ENCODE results near the gene MSANTD2. TPM values are rescaled to one million over a fixed set of nuclear protein-coding genes. Genes with fewer than 3 reads are reported as not detected.

The MSANTD2 gene
- 18.9 TPM for total RNA-seq

GRCh38 chr11:124800226-124800929, at the start of gene MSANTD2:
TSS of gene MSANTD2 (minus strand) at chr11:124800406. CDS start at chr11:124800380, 26 bp downstream.
- DNase-seq, result peak; percentile 86

- DNase-seq, result no peak
These were observed 46.0 kb upstream of the MSANTD2 start for GRCh38 chr11:124846070-124846673.

DNA sequence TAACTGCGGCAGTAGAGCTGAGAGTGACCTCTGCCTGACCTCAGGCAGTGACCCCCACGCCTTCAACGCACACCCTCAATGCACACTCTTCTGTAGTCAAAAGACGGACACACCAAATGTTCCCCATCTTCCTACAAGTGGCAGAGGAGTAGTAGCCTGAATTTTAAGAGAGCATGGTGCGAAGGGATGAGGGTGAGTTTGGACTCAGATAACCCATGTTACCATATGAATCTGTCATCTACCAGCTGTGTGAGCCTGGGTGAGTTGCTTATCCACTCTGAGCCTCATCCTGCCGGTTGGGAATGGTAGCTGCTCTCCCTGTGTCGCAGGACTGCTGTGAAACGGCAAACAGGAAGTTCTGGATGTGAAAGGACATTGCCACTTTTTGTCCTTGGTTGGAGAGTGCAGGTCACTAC, 44.5 kb upstream of the MSANTD2 start:
- no peak for DNase-seq

DNA sequence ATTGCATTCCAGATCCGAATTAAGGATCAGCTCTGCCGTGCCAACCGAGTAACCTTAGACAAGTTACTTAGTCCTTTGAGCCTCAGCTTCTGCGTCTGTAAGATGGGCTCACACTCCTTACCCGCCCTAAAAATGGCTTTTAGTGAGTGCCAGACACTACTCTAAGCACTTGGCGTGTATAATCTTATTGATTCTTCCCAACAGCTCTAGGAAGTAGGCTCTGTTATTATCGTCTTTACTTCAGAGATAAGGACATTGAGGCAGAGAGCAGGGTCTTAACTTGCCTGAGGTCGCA, 43.4 kb upstream of the MSANTD2 start:
- DNase-seq, result no peak

DNA sequence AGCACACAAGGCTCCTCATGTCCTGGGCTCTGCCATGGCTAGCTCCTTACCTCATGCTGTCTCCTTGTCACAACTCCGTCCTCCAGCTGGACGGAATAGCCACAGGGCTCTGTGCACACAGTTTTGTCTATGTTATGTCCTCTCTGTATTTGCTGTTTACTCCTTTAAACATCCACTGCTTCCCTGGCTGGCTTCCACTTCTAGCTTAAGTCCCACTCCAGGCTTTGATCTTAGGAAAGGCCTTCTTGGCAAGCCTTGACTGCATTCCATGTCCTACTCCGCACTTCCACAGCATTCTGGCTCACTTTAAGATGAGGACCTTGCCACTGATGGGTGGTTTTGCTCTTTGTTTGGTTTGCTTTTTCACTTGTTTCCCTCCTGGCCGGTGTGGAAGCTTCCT, 42.1 kb upstream of the MSANTD2 start:
- DNase-seq, result no peak

DNA sequence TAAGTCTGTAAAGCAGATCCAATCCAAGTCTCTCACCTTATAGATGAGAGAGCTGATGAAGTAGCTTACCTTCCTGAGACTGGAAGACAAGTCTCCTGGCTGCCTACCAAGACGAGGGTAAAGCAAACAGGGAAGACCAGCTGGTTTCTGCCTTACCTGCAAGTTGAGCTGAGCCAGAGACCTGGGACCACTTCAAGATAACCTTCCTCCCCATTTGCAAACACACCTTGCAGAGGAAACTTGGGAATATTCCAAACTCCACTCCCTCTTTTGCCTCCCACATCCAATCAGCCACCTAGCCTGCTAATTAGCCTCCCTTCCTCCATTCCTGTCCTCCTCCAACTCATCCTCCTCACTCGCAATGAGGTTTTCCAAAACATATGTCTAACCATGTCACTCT, 41.6 kb upstream of the MSANTD2 start:
- DNase-seq, result no peak

GRCh38 chr11:124841201-124841600, 41.0 kb upstream of the MSANTD2 start:
- DNase-seq, result no peak

GRCh38 chr11:124840666-124841065, 40.5 kb upstream of the MSANTD2 start:
- DNase-seq, result no peak

DNA sequence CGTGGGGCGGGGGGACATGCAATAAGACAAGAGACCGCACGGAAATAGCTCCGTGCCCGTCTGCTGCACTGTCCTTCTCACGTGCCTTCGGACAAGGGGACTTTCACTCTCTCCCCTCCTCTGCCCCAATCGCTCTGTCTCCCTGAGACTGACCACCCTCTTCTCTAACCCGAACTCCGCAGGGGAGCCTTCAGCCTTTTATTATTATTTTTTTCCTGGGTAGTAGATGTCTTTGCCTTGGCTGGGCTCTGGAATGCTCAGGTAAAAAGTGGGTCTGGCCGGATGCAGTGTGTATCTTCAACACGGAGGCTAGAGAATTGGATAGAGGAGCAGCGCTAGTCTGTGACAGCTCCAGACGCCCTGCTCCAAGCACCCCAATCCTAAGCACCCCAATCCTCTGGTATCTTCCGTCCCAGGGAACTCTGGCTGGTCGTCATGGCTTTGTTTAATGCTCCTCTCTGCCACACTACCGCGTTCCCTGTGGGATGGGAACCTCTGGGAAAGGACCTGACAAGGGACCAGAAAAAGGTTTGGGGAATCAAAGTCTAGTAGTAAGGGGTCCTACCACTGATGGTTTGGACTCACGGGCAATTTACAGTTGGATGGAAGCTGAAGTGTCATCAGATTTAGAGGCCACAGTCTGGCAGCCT, 39.9 kb upstream of the MSANTD2 start:
- no peak for DNase-seq

DNA sequence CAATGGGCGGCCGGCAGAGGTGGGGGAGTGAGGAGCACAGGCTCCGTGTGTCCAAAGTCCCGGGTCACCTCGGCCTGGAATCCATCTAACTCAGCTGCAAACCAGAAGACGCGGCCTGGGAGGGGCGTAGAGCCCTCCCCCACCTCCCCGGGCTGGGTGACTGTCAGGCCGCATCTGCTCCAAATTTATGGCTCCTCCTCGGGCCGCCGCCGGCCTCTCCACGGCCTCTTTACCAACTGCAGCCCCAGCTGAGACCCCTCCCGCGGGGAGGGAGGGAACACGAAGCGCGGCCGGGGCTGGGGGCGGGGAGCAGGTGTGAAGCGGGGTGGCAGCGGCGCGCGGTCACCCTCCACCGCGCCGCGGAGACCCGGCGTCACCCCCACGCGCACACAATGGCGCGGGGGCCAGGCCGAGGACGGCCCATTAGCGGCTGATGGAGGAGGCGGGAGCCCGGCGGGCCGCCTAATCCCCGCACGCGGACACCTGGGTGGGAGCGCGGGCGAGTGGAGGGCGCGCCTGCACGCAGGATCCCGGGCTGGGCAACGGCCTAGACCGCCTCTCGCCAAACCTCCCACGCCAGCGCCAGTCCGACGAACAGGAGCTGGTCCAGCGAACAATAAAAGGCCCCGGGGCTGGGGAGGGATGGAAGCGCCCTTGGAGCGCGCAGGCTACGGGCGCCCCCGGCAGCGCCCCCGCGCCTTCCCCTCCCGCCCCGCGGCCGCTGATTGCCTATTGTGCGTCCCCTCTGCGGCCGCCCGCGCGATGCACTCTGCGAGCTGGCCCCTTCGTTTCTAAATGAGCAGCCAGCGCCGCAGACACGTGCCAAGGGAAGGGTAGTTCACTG, 39.1 kb upstream of the MSANTD2 start:
- DNase-seq, result no peak

DNA sequence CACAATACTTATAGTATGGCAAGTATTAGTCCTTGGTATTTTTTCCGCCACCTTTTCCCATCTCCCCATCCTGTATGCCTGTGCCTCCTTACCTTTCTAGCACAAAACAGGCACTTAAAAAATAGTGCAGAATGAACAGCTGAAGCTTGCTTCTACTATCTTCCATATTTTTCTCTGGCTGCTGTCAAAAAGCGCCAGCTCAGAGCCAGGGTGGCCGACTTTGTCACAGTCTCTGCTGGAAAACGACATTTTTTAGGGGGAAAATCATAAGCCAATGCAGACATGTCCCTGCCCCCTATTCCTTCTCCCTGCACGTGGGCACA, 38.6 kb upstream of the MSANTD2 start:
- no peak for DNase-seq

DNA sequence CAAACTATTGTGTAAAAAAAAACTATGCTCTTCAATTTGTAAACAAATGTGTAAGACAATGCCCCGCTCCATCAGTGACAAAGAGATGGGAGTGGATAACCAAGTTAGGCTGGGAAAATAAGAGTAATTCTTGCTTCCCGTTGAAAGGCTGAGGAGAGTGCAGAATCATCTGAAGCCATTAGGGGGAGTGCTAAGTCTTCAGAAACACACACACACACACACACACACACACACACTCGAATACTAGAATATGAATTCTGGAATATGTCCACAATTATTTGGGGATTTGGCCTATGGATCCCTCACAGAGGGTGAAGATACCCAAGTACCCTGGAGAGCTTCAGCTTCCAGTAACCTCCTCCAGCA, 37.3 kb upstream of the MSANTD2 start:
- no peak for DNase-seq

- DNase-seq, result no peak
These were observed 35.7 kb upstream of the MSANTD2 start for GRCh38 chr11:124835918-124836317.

DNA sequence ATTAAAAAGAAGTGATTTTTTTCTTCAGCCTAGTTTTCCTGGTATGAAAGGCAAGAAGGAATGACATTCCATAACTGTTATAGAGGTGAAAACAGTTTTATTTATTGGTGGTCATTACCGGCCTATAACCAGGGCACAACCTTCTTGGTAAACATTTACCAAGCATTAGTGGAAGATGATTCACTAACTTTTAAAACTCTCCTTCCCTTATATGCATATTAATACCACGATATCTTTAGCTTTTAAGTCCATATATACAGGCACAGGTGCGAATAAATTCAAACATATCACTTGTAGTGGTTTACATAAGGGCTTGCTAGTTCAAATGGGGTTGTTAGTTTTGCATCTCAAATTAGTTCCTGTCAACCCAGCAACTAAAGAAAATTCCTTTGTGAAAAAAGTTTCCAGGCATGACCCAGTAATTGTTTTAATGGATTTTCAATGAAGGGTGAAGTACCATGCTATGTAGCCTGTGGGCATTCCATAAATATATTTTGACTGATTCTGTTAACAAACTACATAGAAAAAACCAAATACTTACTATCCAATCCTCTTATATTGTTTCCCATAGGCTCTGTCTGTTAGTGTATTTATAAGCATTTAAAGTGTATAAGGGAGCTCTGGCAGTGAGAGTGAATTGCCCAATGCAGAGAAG, 34.4 kb upstream of the MSANTD2 start:
- DNase-seq, result no peak

- no peak for DNase-seq
These were observed 32.4 kb upstream of the MSANTD2 start for GRCh38 chr11:124832571-124832970.

- no peak for DNase-seq
These were observed 31.7 kb upstream of the MSANTD2 start for GRCh38 chr11:124831897-124832296.

- DNase-seq, result no peak
These were observed 30.5 kb upstream of the MSANTD2 start for GRCh38 chr11:124830749-124831148.

DNA sequence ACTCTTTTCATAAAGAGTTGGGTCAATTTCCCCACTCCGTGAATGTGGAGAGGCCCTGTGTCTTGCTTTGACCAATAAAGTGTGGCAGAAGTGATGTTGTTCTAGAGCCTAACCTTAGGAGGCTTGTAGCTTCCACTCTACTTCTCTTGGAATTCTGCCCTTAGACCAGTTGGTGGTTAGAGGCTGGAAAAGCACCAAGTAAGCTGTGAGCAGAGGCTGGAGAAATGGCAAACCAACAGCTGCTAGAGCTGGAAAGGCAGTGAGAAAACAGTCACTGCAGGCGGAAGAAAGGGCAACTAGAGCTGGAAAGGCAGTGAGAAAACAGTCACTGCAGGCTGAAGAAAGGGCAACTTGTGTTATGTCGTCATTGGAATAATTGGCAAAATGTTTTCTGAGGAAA, 29.8 kb upstream of the MSANTD2 start:
- no peak for DNase-seq

DNA sequence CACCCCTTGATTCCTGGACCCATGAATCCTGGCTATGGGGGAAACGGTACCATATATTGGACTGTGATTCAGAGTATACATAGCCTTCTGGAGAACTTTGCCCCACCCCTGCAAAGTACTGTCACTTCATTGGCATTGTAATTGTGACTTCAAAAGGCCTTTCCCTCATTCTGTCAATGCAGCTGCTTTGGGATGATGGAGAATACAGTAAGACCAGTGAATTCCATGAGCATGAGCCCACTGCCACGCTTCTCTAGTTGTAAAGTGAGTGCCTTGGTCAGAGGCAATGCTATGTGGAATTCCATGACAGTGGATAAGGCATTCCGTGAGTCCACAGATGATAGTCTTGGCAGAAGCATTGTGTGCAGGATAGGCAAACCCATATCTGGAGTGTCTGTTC, 25.7 kb upstream of the MSANTD2 start:
- no peak for DNase-seq

DNA sequence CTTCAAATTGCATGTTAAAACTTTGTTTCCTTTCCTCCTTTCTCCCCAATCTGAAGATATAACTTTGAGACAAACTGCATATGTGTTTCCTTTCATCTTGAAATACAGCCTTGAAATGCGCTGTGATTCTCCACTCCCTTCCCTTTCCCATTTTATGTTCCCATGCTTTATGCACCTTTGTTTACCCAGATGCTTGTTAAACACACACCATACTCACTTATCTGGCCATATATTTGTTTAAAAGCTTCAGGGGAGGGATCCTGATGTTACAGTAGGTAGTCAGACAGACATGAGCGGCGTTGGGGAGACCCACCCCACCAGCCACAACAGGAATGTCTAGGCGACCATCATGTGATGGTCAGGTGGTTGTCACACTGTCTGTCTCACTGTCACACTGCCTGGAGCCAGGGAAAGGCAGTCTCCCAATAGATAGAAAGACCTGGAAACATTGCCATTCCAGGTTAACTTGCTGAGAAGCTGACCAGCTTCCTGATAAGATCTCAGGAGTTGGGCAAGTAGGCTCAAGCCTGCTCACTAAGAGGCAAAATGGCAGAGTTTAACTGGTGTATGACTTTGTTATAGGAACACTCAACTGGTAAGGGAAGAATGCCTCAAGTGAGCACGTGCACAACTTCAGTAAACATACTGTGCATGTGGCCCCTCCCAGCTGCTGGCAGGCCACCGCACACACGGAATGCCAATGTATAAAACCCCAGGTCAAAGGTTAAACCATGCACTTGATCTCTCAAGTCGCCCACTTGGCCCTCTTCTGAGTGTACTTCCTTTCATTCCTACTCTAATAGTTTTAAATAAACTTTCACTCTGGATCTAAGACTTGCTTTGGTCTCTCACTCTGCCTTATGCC, 23.5 kb upstream of the MSANTD2 start:
- DNase-seq, result no peak

DNA sequence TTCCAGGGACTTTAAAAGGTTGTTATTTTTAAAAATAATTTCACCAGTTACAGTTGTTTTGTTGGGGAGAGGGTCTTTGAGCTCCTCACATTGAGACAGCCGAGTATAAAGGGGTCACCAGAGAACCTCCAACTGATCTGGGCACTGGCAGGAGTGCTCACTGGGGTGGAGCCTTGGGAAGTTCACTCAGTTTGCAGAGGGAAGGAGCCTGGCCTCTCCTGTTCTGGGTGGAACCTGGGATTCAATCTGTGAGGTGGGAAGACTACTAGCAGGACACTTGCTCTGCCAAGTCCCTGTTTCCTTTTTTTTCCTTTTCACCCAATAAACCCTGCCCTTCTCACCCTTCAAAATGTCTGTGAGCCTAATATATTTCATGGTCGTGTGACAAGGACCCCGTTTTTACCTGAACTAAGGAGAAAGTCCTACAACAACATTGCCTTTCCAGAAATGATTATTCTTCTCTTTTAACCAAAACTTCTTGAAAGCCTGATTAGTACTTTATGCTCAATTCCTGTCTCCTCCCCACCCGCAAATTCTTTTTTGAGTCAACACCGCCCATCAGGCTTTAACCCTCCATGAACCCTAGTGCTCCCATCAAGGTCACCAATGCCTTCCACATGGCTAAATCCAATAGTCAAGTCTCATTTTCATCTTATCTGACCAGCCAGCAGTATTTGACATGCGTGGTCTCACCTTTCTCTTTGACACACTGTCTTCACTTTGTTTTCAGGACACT, 22.0 kb upstream of the MSANTD2 start:
- no peak for DNase-seq

All from occipital lobe (tissue), 2 donors.